GM10266 (cell line): Measurements from ENCODE around the gene GSTA2.
"Not testable (repeated sequence)": the region's sequence is repeated elsewhere in the genome, so short reads cannot be mapped to it uniquely, and the experiment has no call there.

Experiments
- DNase-seq: peaks from one replicate; pipeline ENCODE4 v3.0.0; 2012; ENCODE audit errors: extremely low spot score
- CTCF ChIP-seq: IDR thresholded peaks from 2 replicates; pipeline ENCODE4 v1.5.1; 2012; ENCODE audit warnings: mild to moderate bottlenecking, low read depth; ENCODE audit not compliant: control insufficient read depth, insufficient read depth; ENCODE audit errors: missing control alignments

Gene GSTA2

GRCh38 chr6:52712136-52712535, 51.1 kb downstream of the GSTA2 start:
- no peak for TF ChIP-seq CTCF
- DNase-seq: no peak

- no peak for DNase-seq
- no peak for TF ChIP-seq CTCF
These were observed 55.2 kb downstream of the GSTA2 start for GRCh38 chr6:52707963-52708680.

- no peak for TF ChIP-seq CTCF
- DNase-seq: no peak
These were observed 57.3 kb downstream of the GSTA2 start for GRCh38 chr6:52706001-52706400.

GRCh38 chr6:52704781-52705502, 58.3 kb downstream of the GSTA2 start:
- DNase-seq: not testable (repeated sequence)

GRCh38 chr6:52704060-52704459, 59.2 kb downstream of the GSTA2 start:
- TF ChIP-seq CTCF: no peak
- no peak for DNase-seq
